Regular cardiac myocyte (primary cell): ENCODE measurements around the gene SLC2A4RG. TPM values are rescaled to one million over a fixed set of nuclear protein-coding genes. Genes with fewer than 3 reads are reported as not detected.

Source experiments
- total RNA-seq: library from RNA; depleted of rRNA; stranded (reverse); fragments of >200 nt; gene quantifications from 2 replicates; pipeline ENCODE4 v1.2.3, GENCODE V29; 2014

SLC2A4RG gene, protein sequence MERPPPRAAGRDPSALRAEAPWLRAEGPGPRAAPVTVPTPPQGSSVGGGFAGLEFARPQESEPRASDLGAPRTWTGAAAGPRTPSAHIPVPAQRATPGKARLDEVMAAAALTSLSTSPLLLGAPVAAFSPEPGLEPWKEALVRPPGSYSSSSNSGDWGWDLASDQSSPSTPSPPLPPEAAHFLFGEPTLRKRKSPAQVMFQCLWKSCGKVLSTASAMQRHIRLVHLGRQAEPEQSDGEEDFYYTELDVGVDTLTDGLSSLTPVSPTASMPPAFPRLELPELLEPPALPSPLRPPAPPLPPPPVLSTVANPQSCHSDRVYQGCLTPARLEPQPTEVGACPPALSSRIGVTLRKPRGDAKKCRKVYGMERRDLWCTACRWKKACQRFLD
- 22.0 and 22.3 TPM in 2 replicates for total RNA-seq

DNA sequence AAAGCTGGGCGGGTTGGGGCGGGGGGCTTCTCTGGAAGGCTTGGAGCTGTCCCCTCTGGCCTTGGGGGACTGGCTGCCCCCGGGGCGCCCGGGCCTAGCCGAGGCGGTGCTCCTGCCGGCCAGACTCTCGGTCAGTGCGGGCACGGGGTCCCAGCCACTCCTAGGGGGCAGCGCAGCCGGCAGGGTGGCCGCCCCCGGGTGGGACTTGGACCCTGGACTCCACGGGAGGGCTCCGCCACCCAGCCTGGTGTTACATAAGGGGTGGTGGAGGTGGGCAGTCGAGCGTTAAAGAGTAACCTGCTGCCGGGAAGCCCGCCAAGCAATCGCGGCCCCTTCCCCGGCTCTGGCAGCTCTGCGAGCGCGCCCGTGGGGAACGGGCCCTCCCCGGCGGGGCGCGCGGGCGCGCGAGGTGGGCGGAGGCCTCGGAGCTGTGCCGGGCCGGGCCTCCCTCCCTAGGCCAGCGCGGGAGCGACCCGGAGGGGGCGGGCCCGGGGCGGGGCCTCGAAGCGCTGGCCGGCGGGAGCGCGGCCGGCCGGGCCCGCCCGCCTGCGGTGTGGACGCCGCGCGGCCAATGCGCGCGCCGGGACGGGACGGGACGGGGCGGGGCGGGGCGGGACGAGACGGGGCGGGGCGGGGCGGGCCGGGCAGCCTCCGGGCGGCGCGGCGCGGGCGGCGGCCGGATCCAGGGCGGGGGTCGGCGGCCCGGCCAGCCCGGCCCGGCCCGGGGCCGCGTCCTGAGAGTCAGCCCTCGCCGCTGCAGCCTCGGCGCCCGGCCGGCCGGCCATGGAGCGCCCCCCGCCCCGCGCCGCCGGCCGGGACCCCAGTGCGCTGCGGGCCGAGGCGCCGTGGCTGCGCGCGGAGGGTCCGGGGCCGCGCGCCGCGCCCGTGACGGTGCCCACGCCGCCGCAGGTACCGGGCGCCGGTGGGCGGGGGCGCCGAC lies at the start of gene SLC2A4RG:
TSS of gene SLC2A4RG (plus strand) at position 647 of the 940 bp plus-strand sequence. CDS start at position 784, 137 bp downstream.

DNA sequence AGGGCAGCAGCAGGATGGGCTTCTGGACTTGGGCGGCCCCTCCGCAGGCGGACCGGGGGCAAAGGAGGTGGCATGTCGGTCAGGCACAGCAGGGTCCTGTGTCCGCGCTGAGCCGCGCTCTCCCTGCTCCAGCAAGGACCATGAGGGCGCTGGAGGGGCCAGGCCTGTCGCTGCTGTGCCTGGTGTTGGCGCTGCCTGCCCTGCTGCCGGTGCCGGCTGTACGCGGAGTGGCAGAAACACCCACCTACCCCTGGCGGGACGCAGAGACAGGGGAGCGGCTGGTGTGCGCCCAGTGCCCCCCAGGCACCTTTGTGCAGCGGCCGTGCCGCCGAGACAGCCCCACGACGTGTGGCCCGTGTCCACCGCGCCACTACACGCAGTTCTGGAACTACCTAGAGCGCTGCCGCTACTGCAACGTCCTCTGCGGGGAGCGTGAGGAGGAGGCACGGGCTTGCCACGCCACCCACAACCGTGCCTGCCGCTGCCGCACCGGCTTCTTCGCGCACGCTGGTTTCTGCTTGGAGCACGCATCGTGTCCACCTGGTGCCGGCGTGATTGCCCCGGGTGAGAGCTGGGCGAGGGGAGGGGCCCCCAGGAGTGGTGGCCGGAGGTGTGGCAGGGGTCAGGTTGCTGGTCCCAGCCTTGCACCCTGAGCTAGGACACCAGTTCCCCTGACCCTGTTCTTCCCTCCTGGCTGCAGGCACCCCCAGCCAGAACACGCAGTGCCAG lies 42.8 kb upstream of the SLC2A4RG start, which contains the start of gene TNFRSF6B:
TSS of gene TNFRSF6B (plus strand) at position 25 of the 729 bp plus-strand sequence. CDS start at position 141, 116 bp downstream.

GRCh38 chr20:63707558-63708300 lies 31.8 kb upstream of the SLC2A4RG start, which contains the start of the genes ARFRP1 and ZGPAT:
TSS of gene ARFRP1 (minus strand) at chr20:63707976. CDS start at chr20:63707091, 885 bp downstream.
TSS of gene ZGPAT (plus strand) at chr20:63708039. CDS start at chr20:63708581, 542 bp downstream.

DNA sequence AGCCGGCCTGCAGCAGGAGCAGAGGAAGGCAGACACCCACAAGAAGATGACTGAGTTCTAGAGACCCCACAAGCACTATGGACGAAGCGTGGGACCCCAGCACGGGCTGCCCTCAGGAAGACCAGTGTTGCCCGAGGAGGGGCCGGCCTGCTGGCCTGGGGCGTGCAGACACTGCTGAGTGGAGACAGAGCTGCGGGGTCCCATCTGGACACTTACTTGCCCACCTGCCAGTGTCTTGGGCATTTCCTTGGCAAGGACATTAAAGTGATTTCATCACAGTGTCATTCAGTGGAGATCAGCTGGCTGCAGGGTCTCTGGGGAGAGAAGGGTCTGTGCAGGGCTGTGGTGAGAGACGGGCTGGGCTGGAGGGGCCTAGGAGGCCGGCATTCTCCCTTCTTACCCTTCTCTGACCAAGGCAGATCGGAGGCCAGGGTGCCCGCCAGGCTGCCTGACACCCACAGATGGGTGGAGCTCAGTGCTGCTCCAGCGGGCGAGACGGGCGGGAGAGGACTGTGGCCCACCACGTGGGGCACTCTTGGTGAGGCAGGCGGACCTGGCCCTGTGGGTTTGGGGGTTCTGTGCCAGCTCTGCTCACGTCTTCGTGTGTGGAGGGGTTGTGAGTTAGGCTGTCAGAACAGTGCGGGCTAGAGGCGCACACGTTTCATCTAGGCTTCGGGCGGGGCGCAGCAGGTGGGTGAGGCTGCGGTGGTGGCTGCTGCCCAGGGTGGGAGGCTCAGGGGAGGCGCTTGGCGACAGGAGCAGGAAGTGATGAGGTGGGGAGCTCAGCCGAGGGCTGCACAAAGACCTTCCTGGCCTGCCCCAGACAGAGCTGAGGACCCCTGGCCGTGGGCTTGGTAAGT lies 3.5 kb upstream of the SLC2A4RG start, which contains the start of gene LIME1:
TSS of gene LIME1 (plus strand) at position 806 of the 860 bp plus-strand sequence. CDS start 886 bp downstream, outside the sequence.

Other genes starting within 250 kb of the SLC2A4RG start
- gene EEF1A2, start 240.7 kb upstream of the SLC2A4RG start, total RNA-seq: 0.38 and 5.4 TPM in 2 replicates
- gene PPDPF, start 219.0 kb upstream of the SLC2A4RG start, total RNA-seq: 26.3 and 42.6 TPM in 2 replicates
- gene PTK6, start 202.4 kb upstream of the SLC2A4RG start, total RNA-seq: under 0.01 TPM in 1 of 2 replicates, not detected in the other
- not detected in 2 replicates for gene SRMS, start 192.0 kb upstream of the SLC2A4RG start, total RNA-seq
- 0.19 and 0.56 TPM in 2 replicates for gene FNDC11, start 185.6 kb upstream of the SLC2A4RG start, total RNA-seq
- gene HELZ2, start 165.5 kb upstream of the SLC2A4RG start, total RNA-seq: 32.1 and 33.0 TPM in 2 replicates
- 8.2 and 9.6 TPM in 2 replicates for gene GMEB2, start 112.7 kb upstream of the SLC2A4RG start, total RNA-seq
- 9.8 and 11.8 TPM in 2 replicates for gene STMN3, start 86.4 kb upstream of the SLC2A4RG start, total RNA-seq
- 6.2 and 13.8 TPM in 2 replicates for gene RTEL1, start 81.5 kb upstream of the SLC2A4RG start, total RNA-seq
- 2.7 and 8.7 TPM in 2 replicates for gene TNFRSF6B, start 43.1 kb upstream of the SLC2A4RG start, total RNA-seq
- 31.6 and 41.6 TPM in 2 replicates for gene ARFRP1, start 31.8 kb upstream of the SLC2A4RG start, total RNA-seq
- gene ZGPAT, start 31.7 kb upstream of the SLC2A4RG start, total RNA-seq: 15.2 and 26.5 TPM in 2 replicates
- gene LIME1, start 3.1 kb upstream of the SLC2A4RG start, total RNA-seq: 3.3 and 4.2 TPM in 2 replicates
- 4.8 and 14.6 TPM in 2 replicates for gene ZBTB46, start 91.5 kb downstream of the SLC2A4RG start, total RNA-seq
- gene ABHD16B, start 121.7 kb downstream of the SLC2A4RG start, total RNA-seq: not detected in 2 replicates
- gene TPD52L2, start 125.5 kb downstream of the SLC2A4RG start, total RNA-seq: 137 and 175 TPM in 2 replicates
- gene DNAJC5, start 155.3 kb downstream of the SLC2A4RG start, total RNA-seq: 73.9 and 78.2 TPM in 2 replicates
- gene UCKL1, start 216.6 kb downstream of the SLC2A4RG start, total RNA-seq: 13.5 and 25.9 TPM in 2 replicates
- 5.1 and 8.4 TPM in 2 replicates for gene ZNF512B, start 230.2 kb downstream of the SLC2A4RG start, total RNA-seq
- 0.38 and 0.56 TPM in 2 replicates for gene SAMD10, start 239.9 kb downstream of the SLC2A4RG start, total RNA-seq
- gene PRPF6, start 241.4 kb downstream of the SLC2A4RG start, total RNA-seq: 49.6 and 65.6 TPM in 2 replicates